ENCODE measurements around the gene FAR1.

FAR1 gene

DNA sequence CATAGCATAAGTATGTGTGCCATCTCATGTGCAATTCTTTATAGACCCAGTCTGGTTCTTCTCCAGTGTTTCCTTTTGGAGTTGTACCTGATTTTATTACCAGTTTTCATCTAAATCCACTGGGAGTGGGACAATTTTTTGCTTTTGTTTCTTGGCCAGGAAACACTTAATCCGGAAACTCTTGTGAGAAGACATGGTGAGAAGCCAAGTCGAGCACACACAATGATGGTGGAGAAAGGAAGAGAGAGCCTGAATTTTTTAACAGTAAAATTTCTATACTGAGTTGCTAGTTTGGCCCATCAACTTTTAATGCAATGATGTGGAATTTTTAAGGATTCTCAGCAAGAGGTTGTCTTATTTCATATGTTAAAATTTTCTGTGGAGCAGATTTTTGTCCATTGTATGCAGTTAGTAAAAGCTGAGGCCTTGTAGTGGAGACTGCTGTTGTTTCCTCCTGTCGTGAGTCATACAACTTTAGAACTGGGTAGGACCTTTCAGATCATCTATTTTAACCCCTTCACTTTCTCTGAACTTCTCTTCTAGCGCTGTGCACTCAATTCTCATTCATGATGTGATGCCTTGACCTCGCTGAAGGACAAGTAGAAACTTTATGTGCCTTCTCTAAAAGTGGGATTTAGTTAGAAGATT is 17.1 kb downstream of the FAR1 start:
- peaks cover 10 to 19% of the 10 kb centered on the region in 2 donors for H3K4me1 ChIP-seq (ENCODE audit: control insufficient read depth in 2 of 2, insufficient read depth in 2 of 2, low read length in 2 of 2)
- peaks cover 0 to 2% of the 10 kb centered on the region in 2 donors for H3K36me3 ChIP-seq (ENCODE audit: control insufficient read depth in 2 of 2, insufficient read depth in 2 of 2, low read length in 2 of 2)
- no peak overlapping the region for H3K9ac ChIP-seq (ENCODE audit: low read depth in 1 of 2, low read length in 2 of 2)
- H3K4me3 ChIP-seq (ENCODE audit: low read length in 2 of 2) = no peak overlapping the region
- no peaks in the 10 kb centered on the region for H3K27me3 ChIP-seq (ENCODE audit: control insufficient read depth in 2 of 2, insufficient read depth in 2 of 2, low read length in 2 of 2)
- H3K9me3 ChIP-seq (ENCODE audit: control insufficient read depth in 2 of 2, low read length in 2 of 2) = no peaks in the 10 kb centered on the region
- H3K27ac ChIP-seq (ENCODE audit: low read depth in 2 of 2, low read length in 2 of 2) = no peak overlapping the region

DNA sequence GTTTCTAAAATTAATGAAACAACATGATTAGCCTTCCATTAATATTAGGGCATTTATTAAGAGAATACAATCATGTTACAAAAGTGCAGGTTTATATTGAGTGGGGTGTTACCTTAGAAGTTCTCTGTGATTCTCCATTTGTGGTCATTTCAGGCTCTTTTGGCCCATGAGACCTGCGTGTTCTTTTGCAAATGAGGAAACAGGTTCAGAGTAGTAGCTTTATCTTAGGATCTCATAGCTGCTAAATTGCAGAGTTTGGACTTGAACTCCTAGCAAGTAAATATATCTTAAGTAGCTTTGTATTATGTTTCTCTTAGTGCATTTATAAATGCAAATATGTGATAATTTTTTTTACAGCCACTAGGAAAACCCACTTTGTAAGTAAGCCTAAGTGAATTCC is 18.3 kb downstream of the FAR1 start:
- Histone ChIP-seq H3K9ac (ENCODE audit: low read depth in 1 of 2, low read length in 2 of 2) (no peak overlapping the region), H3K36me3 (ENCODE audit: control insufficient read depth in 2 of 2, insufficient read depth in 2 of 2, low read length in 2 of 2) (peaks cover 0 to 2% of the 10 kb centered on the region in 2 donors), H3K9me3 (ENCODE audit: control insufficient read depth in 2 of 2, low read length in 2 of 2) (no peaks in the 10 kb centered on the region), H3K4me3 (ENCODE audit: low read length in 2 of 2) (no peak overlapping the region), H3K27me3 (ENCODE audit: control insufficient read depth in 2 of 2, insufficient read depth in 2 of 2, low read length in 2 of 2) (no peaks in the 10 kb centered on the region), H3K4me1 (ENCODE audit: control insufficient read depth in 2 of 2, insufficient read depth in 2 of 2, low read length in 2 of 2) (peaks cover 5 to 10% of the 10 kb centered on the region in 2 donors), H3K27ac (ENCODE audit: low read depth in 2 of 2, low read length in 2 of 2) (no peak overlapping the region)

DNA sequence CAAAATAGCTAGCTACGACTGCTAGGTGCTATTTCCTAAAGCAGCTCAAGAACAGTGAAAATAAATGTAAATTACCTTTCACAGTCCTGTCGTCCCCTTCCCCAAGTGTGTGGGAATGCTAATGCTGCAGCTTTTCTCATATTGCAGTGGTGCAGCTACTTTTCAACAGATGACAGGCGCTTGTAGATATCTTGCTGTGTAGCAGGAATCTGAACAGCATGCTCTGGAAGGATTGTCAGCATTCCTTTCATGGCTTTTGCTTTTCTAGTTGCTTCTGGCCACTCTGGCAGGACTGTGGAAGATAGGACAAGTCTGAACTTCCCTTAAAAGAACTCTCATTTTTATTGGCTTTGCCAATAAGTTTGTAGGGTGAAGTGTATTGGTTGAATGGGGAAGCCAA is 18.8 kb downstream of the FAR1 start:
- H3K4me3 ChIP-seq (ENCODE audit: low read length in 2 of 2) = no peak overlapping the region
- peaks cover 0 to 2% of the 10 kb centered on the region in 2 donors for H3K36me3 ChIP-seq (ENCODE audit: control insufficient read depth in 2 of 2, insufficient read depth in 2 of 2, low read length in 2 of 2)
- no peak overlapping the region for H3K9ac ChIP-seq (ENCODE audit: low read depth in 1 of 2, low read length in 2 of 2)
- H3K4me1 ChIP-seq (ENCODE audit: control insufficient read depth in 2 of 2, insufficient read depth in 2 of 2, low read length in 2 of 2) = peaks cover 2 to 5% of the 10 kb centered on the region in 2 donors
- H3K9me3 ChIP-seq (ENCODE audit: control insufficient read depth in 2 of 2, low read length in 2 of 2) = no peaks in the 10 kb centered on the region
- H3K27me3 ChIP-seq (ENCODE audit: control insufficient read depth in 2 of 2, insufficient read depth in 2 of 2, low read length in 2 of 2) = no peaks in the 10 kb centered on the region
- no peak overlapping the region for H3K27ac ChIP-seq (ENCODE audit: low read depth in 2 of 2, low read length in 2 of 2)

DNA sequence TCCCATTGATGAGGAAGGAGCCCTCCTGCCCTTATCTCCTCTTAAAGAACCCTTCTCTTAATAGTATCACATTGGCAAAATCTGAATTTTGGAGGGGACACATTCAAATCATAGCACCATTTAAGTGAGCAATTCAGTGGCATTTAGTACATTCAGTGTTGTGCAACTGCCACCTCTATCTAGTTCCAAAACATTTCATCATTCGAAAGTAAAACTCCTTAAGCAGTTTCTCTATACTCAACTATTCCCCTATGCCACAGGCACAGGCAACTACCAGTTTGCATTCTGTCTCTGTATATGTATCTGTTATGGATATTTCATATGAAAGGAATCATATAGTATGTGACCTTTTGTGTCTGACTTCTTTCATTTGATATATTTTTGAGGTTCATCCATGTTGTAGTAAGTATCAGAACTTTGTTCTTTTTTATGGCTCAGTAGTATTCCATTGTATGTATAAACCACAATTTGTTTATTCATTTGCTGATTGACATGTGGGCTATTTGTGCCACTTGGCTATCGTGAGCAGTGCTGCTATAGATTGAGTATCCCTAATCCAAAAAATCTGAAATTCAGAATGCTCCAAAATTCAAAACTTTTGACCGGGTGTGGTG is 22.9 kb downstream of the FAR1 start:
- no peak overlapping the region for H3K27ac ChIP-seq (ENCODE audit: low read depth in 2 of 2, low read length in 2 of 2)
- H3K9ac ChIP-seq (ENCODE audit: low read depth in 1 of 2, low read length in 2 of 2) = no peak overlapping the region
- H3K27me3 ChIP-seq (ENCODE audit: control insufficient read depth in 2 of 2, insufficient read depth in 2 of 2, low read length in 2 of 2) = no peaks in the 10 kb centered on the region
- H3K4me1 ChIP-seq (ENCODE audit: control insufficient read depth in 2 of 2, insufficient read depth in 2 of 2, low read length in 2 of 2) = peaks cover 0 to 4% of the 10 kb centered on the region in 2 donors
- no peak overlapping the region for H3K4me3 ChIP-seq (ENCODE audit: low read length in 2 of 2)
- H3K36me3 ChIP-seq (ENCODE audit: control insufficient read depth in 2 of 2, insufficient read depth in 2 of 2, low read length in 2 of 2) = peaks cover 2 to 3% of the 10 kb centered on the region in 2 donors
- no peaks in the 10 kb centered on the region for H3K9me3 ChIP-seq (ENCODE audit: control insufficient read depth in 2 of 2, low read length in 2 of 2)

DNA sequence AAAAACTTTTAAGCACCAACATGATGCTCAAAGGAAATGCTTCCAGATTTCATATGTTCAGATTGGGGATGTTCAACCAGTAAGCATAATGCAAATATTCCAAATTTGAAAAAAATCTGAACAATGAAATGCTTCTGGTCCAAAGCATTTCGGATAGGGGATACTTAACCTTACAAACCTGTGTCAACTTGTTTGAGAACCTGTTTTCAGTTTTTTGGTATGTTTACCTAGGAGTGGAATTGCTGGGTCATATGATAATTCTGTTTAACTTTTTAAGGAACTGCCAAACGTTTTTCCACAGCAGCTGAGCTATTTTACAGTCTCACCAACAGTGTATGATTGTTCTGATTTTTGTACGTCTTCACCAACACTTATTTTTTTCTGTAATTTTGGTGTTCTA is 23.7 kb downstream of the FAR1 start:
- H3K36me3 ChIP-seq (ENCODE audit: control insufficient read depth in 2 of 2, insufficient read depth in 2 of 2, low read length in 2 of 2) = peaks cover 2 to 7% of the 10 kb centered on the region in 2 donors
- H3K9ac ChIP-seq (ENCODE audit: low read depth in 1 of 2, low read length in 2 of 2) = no peak overlapping the region
- H3K27me3 ChIP-seq (ENCODE audit: control insufficient read depth in 2 of 2, insufficient read depth in 2 of 2, low read length in 2 of 2) = no peaks in the 10 kb centered on the region
- no peaks in the 10 kb centered on the region for H3K9me3 ChIP-seq (ENCODE audit: control insufficient read depth in 2 of 2, low read length in 2 of 2)
- no peak overlapping the region for H3K4me3 ChIP-seq (ENCODE audit: low read length in 2 of 2)
- H3K4me1 ChIP-seq (ENCODE audit: control insufficient read depth in 2 of 2, insufficient read depth in 2 of 2, low read length in 2 of 2) = peaks cover 0 to 4% of the 10 kb centered on the region in 2 donors
- H3K27ac ChIP-seq (ENCODE audit: low read depth in 2 of 2, low read length in 2 of 2) = no peak overlapping the region

DNA sequence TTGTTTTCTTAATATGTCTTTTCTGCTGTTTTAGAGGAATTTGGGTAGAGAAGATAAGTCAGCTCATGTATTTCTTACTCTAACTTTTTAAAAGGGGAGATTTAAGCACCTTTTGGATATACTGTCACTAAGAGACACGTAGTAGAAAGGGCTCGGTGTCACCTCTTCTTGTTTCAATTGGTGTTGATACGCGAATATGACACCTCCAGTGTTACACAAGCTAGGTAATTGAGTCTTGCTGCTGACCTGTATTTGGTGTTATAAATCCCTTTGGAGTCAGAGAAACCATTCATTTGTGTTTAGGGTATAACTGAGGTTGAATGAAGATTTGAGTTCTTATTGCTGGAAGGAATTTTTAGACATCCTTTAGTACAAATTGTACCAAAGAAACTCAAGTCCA is 25.6 kb downstream of the FAR1 start:
- no peak overlapping the region for H3K9ac ChIP-seq (ENCODE audit: low read depth in 1 of 2, low read length in 2 of 2)
- H3K27ac ChIP-seq (ENCODE audit: low read depth in 2 of 2, low read length in 2 of 2) = no peak overlapping the region
- H3K9me3 ChIP-seq (ENCODE audit: control insufficient read depth in 2 of 2, low read length in 2 of 2) = no peaks in the 10 kb centered on the region
- peaks cover 0 to 7% of the 10 kb centered on the region in 2 donors for H3K36me3 ChIP-seq (ENCODE audit: control insufficient read depth in 2 of 2, insufficient read depth in 2 of 2, low read length in 2 of 2)
- peaks cover 0 to 7% of the 10 kb centered on the region in 2 donors for H3K4me1 ChIP-seq (ENCODE audit: control insufficient read depth in 2 of 2, insufficient read depth in 2 of 2, low read length in 2 of 2)
- H3K4me3 ChIP-seq (ENCODE audit: low read length in 2 of 2) = no peak overlapping the region
- H3K27me3 ChIP-seq (ENCODE audit: control insufficient read depth in 2 of 2, insufficient read depth in 2 of 2, low read length in 2 of 2) = no peaks in the 10 kb centered on the region

DNA sequence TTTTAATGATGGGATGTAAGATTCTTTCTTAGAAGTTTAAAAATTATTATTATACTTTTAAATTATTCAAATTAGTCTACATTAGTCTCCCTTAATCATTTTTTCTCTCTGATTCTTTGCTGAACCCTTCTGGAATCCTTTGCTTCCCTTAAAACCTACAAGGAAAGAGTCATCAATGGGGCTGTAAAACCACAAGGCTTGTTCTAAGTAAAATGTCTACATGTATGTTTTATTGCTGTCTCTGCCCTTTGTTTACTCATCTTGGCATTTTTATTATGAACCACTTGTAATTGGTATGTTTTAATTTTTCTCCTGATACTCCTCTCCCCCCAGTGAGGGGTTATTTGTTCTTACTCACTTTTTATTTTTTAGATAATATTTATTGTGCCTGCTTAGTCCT is 27.4 kb downstream of the FAR1 start:
- no peak overlapping the region for H3K27ac ChIP-seq (ENCODE audit: low read depth in 2 of 2, low read length in 2 of 2)
- H3K36me3 ChIP-seq (ENCODE audit: control insufficient read depth in 2 of 2, insufficient read depth in 2 of 2, low read length in 2 of 2) = peaks cover 0 to 7% of the 10 kb centered on the region in 2 donors

DNA sequence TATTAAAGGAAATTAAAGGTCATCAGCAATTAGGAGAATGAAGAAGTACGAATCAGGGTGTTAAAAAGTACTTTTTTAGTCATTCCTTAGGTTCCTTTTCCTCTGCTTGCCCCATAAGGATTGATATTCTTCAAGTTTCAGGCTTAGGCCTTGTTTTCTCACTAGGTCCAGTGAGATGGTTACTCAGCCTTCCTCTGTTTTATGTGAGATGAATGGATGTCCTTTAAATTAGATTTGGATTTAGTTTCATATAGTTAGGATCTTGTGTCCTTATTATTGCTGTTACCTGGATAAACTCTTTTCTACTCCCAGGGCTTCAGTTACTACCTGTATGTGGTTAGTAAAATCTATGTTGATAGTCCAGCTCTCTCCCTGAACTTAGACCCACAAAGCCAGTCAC is 29.2 kb downstream of the FAR1 start:
- H3K27me3 ChIP-seq (ENCODE audit: control insufficient read depth in 2 of 2, insufficient read depth in 2 of 2, low read length in 2 of 2) = no peaks in the 10 kb centered on the region
- H3K27ac ChIP-seq (ENCODE audit: low read depth in 2 of 2, low read length in 2 of 2) = no peak overlapping the region
- no peak overlapping the region for H3K9ac ChIP-seq (ENCODE audit: low read depth in 1 of 2, low read length in 2 of 2)
- peaks cover 3 to 7% of the 10 kb centered on the region in 2 donors for H3K4me1 ChIP-seq (ENCODE audit: control insufficient read depth in 2 of 2, insufficient read depth in 2 of 2, low read length in 2 of 2)
- H3K36me3 ChIP-seq (ENCODE audit: control insufficient read depth in 2 of 2, insufficient read depth in 2 of 2, low read length in 2 of 2) = peaks cover 2 to 15% of the 10 kb centered on the region in 2 donors
- no peaks in the 10 kb centered on the region for H3K9me3 ChIP-seq (ENCODE audit: control insufficient read depth in 2 of 2, low read length in 2 of 2)
- no peak overlapping the region for H3K4me3 ChIP-seq (ENCODE audit: low read length in 2 of 2)

More for the DNA sequence above, 27.4 kb downstream of the FAR1 start:
- no peak overlapping the region for H3K9ac ChIP-seq (ENCODE audit: low read depth in 1 of 2, low read length in 2 of 2)
- no peaks in the 10 kb centered on the region for H3K9me3 ChIP-seq (ENCODE audit: control insufficient read depth in 2 of 2, low read length in 2 of 2)
- H3K27me3 ChIP-seq (ENCODE audit: control insufficient read depth in 2 of 2, insufficient read depth in 2 of 2, low read length in 2 of 2) = no peaks in the 10 kb centered on the region
- H3K4me1 ChIP-seq (ENCODE audit: control insufficient read depth in 2 of 2, insufficient read depth in 2 of 2, low read length in 2 of 2) = peaks cover 3 to 7% of the 10 kb centered on the region in 2 donors
- no peak overlapping the region for H3K4me3 ChIP-seq (ENCODE audit: low read length in 2 of 2)

DNA sequence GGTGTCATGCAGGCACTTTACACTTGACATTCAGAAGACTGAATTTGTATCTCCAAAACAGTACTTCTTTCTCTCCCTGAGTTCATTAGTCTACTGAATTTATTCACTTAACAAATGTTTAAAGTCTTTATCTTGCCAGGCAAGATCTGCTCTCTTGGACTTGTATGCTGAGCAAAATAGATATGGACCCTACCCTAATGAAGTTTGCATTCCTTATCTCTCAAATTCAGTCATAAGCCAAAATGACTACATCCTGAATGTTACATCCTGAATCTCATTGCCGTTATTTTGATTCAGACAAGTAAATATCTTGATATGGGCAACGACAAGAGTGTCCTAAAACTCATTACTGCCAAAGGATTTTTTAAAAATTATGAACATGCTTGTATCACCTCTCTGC is 29.7 kb downstream of the FAR1 start:
- Histone ChIP-seq H3K36me3 (ENCODE audit: control insufficient read depth in 2 of 2, insufficient read depth in 2 of 2, low read length in 2 of 2) (peaks cover 2 to 17% of the 10 kb centered on the region in 2 donors), H3K4me3 (ENCODE audit: low read length in 2 of 2) (no peak overlapping the region)

DNA sequence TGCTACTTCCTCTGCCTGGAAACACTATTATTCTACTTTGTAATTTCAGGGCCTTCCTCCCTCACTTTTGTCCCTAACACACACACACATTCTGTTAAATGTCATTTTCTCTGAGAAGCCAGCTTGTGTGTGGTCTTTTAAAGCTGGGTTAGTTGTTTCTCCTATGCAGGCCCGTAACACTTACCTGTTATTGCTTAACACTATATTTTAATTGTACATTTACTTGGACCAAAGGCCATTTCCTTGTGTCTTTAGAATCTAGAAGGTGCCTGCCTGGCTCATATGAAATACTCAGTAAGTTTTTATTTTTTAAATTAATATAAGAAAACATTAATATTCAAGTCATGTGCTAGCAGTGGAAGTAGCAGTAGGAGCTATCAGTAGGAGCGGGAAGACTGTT is 30.6 kb downstream of the FAR1 start:
- Histone ChIP-seq H3K27ac (ENCODE audit: low read depth in 2 of 2, low read length in 2 of 2) (peak overlapping the region in 1 of 2 donors; percentile 43), H3K9me3 (ENCODE audit: control insufficient read depth in 2 of 2, low read length in 2 of 2) (no peaks in the 10 kb centered on the region), H3K27me3 (ENCODE audit: control insufficient read depth in 2 of 2, insufficient read depth in 2 of 2, low read length in 2 of 2) (no peaks in the 10 kb centered on the region), H3K36me3 (ENCODE audit: control insufficient read depth in 2 of 2, insufficient read depth in 2 of 2, low read length in 2 of 2) (peaks cover 2 to 17% of the 10 kb centered on the region in 2 donors), H3K4me1 (ENCODE audit: control insufficient read depth in 2 of 2, insufficient read depth in 2 of 2, low read length in 2 of 2) (peaks cover 3 to 7% of the 10 kb centered on the region in 2 donors), H3K9ac (ENCODE audit: low read depth in 1 of 2, low read length in 2 of 2) (no peak overlapping the region), H3K4me3 (ENCODE audit: low read length in 2 of 2) (no peak overlapping the region)

More for the DNA sequence above, 29.7 kb downstream of the FAR1 start:
- Histone ChIP-seq H3K27ac (ENCODE audit: low read depth in 2 of 2, low read length in 2 of 2) (no peak overlapping the region), H3K9ac (ENCODE audit: low read depth in 1 of 2, low read length in 2 of 2) (no peak overlapping the region), H3K27me3 (ENCODE audit: control insufficient read depth in 2 of 2, insufficient read depth in 2 of 2, low read length in 2 of 2) (no peaks in the 10 kb centered on the region), H3K9me3 (ENCODE audit: control insufficient read depth in 2 of 2, low read length in 2 of 2) (no peaks in the 10 kb centered on the region), H3K4me1 (ENCODE audit: control insufficient read depth in 2 of 2, insufficient read depth in 2 of 2, low read length in 2 of 2) (peaks cover 3 to 7% of the 10 kb centered on the region in 2 donors)

All from mucosa of rectum (tissue), 2 donors.